Stimulated activated CD4-positive, alpha-beta T cell treated with anti-CD3 and anti-CD28 coated beads, Interleukin-12 subunit alpha, Interleukin-12 subunit beta, amount 100 ng/mL, for 24 hours (primary cell): Measurements from ENCODE around the gene SMOC1.

ENCODE experiments used
- DNase-seq, 2 experiments: peaks; one replicate each; pipeline ENCODE4 v3.0.0-alpha.2; 2020; ENCODE audit warnings: low read depth in 2 of 2

Gene SMOC1

GRCh38 chr14:69941768-69942742 is 62.8 kb downstream of the SMOC1 start:
- no peak for DNase-seq

DNA sequence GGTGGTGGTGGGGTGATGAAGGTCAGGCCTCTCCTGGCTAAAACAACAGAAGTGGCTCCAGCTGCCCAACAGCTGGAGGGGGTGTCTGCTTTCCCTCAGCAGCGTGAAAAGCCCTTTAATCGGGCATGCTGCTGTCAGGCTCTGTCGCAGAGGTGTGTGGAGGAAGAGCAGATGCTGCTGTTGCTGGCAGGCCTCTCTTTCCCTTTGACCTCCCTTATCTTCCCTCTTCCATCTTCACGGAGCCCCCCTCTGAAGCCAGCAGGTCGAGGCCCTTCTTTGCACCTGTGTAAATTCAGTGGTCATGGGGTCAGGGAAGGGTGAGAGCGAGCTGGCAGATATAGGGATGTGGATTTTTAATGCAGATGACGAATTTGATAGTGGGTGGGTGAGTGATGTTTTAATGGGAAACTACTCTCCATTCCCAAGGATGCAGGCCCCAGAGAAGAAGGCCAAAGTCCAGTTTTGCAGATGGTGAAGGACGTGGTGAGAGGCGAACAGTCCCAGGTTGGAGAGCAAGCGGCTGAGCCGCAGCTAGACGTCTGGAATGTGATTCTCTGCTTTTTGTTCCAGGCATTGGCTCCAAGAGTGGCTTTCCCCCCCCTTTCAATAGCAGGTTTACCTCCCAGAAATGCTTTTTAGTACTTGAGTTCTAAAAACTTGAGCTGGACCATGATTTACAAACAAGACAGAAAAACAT is 64.0 kb downstream of the SMOC1 start:
- DNase-seq: no peak

- no peak for DNase-seq
Measured at GRCh38 chr14:69945347-69945746, 66.1 kb downstream of the SMOC1 start.

- DNase-seq: no peak
Measured at GRCh38 chr14:69945912-69946311, 66.7 kb downstream of the SMOC1 start.

DNA sequence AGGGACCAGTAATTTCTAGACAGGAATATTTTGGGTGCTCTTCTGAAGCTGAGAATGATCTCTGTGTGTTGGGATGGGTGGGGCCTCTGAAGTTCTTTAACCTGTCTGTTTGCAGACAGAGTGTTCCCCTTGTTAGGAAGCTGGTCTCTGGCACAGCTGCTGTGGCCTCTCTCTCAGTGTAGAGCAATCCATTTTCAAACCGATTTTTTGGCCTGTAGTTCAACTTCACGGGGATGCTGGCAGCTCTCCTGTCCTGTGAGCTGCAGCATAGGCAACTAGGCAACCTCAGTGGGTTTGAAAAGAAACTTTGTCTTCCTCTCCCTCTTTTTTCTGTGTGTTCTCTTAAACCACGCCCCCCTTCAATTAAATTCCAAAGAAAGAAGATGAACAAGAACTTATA is 69.1 kb downstream of the SMOC1 start:
- DNase-seq: no peak

DNA sequence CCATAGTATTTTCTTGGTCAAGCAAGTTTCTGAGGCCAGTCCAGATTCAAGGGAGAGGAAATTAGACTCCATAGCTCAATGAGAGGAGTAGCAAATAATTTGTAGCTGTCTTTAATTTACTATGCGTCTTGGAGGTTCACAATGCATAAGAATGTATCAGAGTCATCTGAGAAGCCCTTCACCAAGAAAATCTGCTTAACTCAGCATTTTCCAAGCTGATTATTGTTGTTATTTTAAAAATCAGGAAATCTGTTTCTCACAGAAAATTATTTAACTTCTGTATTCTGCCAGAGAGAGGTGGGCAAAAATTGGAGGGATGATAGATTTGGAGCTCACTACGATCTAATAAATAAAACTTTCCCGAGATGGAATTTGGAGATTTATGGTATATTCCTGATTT is 72.0 kb downstream of the SMOC1 start:
- DNase-seq: no peak

DNA sequence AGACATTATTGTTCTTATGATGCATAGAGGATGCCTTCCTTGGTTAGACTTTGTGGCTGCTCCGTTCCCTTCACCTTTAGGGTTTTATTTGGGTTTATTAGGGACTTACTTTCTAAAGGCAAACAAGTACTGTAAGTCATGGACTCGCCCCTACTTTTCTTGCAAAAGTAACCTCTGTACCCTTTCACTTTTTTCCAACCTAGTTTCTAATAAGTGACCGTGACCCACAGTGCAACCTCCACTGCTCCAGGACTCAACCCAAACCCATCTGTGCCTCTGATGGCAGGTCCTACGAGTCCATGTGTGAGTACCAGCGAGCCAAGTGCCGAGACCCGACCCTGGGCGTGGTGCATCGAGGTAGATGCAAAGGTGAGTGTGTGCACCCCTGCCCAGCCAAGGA is 72.7 kb downstream of the SMOC1 start:
- no peak for DNase-seq

- DNase-seq: no peak
Measured at GRCh38 chr14:69953266-69953915, 74.2 kb downstream of the SMOC1 start.

GRCh38 chr14:69955855-69956845 is 76.9 kb downstream of the SMOC1 start:
- no peak for DNase-seq

GRCh38 chr14:69956970-69957369 is 77.8 kb downstream of the SMOC1 start:
- no peak for DNase-seq

DNA sequence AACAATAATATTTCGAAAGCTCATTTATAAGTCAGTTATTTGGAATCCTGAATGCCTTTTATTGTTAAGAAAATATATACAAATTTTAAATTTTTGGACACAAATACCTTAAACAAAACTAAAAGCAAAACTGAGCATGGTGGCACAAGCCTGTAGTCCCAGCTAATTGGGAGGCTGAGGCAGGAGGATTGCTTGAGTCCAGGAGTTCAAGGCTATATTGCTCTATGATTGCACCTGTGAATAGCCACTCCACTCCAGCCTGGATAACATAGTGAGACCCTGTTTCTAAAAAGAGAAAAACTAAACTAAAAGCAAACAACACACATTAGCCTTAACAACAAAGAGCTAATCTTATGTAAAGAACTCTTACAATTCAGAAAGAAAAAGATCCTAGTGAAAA is 78.8 kb downstream of the SMOC1 start:
- no peak for DNase-seq

GRCh38 chr14:69959136-69959535 is 79.9 kb downstream of the SMOC1 start:
- DNase-seq: no peak

DNA sequence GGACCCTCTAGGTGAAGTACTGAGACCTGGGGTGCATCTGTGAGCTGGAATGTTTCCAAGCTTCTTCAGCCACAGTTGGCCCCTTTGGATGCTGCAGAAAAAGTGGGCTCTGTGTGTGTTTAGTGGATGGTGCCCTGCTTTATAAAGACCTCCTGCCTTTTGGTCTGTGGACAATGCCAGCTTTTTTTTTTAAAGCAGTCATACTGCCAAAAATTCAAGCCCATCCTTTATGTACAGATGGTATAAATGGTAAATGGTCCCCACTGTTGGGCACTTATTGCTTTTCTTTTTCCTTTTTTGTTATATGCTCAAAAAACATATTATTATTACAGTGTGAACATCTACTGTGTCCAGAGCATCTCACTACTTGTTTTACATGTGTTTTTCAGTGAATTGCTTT is 81.1 kb downstream of the SMOC1 start:
- no peak for DNase-seq

GRCh38 chr14:69963966-69964365 is 84.8 kb downstream of the SMOC1 start:
- DNase-seq: no peak

- DNase-seq: no peak
Measured at GRCh38 chr14:69964841-69965240, 85.6 kb downstream of the SMOC1 start.

DNA sequence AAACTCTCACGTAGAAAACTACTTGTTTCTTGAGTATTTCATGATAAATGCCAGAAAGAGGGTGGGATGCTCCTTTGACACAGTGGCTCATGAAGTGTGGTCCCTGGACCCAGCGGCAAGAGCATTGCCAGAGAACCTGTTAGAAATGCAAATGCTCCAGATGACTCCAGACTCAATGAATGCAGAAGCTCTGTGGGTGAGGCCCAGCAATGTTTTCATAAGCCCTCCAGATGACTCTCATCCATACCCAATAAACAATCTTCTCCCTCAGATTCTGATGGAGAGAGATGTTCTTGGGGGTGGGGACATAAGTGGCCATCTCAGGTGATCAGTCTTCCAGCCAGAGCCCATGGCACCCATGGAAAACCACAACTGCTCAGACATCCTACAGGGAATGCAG is 88.9 kb downstream of the SMOC1 start:
- DNase-seq: no peak

DNA sequence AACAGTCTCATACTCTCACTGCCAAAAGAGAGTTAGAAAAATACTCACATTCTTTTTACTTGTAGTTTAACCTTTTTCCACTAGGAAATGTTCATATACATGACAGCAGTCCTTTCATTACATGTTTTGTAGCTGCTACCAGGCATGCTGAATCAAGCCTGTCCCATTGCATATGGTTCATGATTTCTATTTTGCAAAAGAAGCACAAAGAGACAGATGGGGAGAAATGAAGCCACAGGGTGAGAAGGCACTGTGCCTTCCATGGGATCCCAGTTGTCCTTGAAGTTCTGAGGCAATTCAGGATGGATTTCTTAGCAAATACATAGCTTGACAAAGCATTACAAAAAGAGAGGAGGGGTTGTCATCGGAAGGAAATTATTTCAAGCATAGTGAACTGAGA is 89.5 kb downstream of the SMOC1 start:
- DNase-seq: no peak

DNA sequence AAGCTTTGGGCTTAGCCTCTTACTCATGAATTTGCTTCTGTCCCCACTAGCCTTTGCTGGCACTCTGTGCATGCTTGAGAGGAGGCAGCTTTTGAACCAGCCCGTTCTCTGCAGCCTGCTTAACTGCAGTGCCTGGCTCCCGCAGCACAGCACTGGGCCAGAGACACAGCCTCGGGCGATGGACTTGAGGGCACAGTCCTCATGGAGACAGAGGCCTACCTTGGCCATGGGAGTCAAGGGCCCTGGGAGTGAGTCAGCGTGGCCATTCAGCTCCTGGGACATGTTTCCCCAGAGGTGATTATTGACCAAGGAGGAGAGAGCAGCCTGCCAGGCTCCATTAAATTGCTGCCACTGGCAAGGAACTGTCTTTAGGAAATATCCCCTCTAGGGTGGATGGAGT is 93.5 kb downstream of the SMOC1 start:
- no peak for DNase-seq

GRCh38 chr14:69973846-69974245 is 94.6 kb downstream of the SMOC1 start:
- no peak for DNase-seq

DNA sequence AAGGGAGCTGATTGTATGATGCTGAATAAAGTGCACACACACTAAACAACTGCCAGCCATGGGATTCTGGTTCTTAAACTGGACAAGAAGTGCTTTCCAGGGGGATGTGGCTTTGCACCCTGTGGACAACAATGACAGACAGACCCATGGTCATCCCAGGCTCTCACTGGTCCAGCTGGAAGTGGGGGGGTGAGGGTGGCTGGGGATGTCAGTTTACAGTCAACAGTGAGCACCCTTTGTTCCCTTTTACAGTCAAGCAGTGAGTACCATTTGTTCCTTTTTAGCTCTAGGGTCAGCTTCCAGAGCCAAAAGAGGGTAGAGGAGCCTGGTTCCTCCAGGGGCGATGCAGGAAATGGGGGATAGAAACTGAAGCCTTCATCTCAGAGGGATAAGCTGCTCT is 100.7 kb downstream of the SMOC1 start:
- no peak for DNase-seq
